ENCODE data around the gene DXO.
"Not testable (repeated sequence)": the region's sequence is repeated elsewhere in the genome, so short reads cannot be mapped to it uniquely, and the experiment has no call there.

The DXO gene

DNA sequence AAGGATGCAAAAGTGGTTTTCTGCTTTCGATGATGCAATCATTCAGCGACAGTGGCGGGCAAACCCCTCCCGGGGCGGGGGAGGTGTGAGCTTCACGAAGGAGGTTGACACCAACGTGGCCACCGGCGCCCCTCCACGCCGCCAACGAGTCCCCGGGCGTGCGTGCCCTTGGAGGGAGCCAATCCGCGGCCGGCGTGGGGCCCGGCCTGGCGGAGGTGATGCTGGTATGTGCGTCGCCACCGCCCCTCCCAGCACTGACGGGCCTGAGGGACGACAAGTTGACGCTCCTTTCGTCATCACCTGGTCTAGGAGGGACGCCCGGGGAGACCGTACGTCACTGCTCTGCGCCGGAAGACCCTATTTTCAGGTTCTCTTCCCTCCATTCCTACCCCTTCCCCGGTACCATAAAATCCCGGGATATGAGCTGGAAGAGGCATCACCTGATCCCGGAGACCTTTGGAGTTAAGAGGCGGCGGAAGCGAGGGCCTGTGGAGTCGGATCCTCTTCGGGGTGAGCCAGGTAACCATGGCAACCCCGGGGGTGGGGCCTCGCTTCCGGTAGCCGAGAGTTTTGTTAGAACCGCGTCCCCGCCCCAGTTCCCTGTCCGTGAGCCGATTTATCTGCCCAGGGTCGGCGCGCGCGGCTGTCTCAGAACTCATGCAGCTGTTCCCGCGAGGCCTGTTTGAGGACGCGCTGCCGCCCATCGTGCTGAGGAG, at the start of gene DXO:
TSS of gene DXO (minus strand) at position 146 of the 716 bp plus-strand sequence. CDS start 463 bp downstream, outside the sequence.
- peak; percentile 86 for DNase-seq

DNA sequence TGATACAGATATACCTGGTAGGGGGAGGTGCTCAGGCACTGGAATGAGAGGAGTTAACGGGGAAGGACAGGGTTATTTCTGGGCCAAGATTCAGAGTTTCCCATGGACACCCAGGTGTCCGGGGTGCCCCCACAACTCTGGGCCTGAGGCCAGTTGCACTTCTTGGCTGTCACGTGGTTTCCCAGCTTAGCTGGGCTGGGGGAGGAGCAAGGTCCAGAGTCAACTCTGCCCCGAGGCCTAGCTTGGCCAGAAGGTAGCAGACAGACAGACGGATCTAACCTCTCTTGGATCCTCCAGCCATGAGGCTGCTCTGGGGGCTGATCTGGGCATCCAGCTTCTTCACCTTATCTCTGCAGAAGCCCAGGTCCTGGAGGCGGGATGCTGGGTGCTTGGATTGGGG, 42.6 kb upstream of the DXO start, which contains the start of gene C4B:
TSS of gene C4B (plus strand) at position 249 of the 400 bp plus-strand sequence. CDS start at position 300, 51 bp downstream.
- DNase-seq: not testable (repeated sequence)

GRCh38 chr6:32013738-32014137, 41.8 kb upstream of the DXO start:
- not testable (repeated sequence) for DNase-seq

GRCh38 chr6:32012941-32013617, 41.1 kb upstream of the DXO start:
- not testable (repeated sequence) for DNase-seq

- not testable (repeated sequence) for DNase-seq
Measured at GRCh38 chr6:32010856-32011530, 39.1 kb upstream of the DXO start.

GRCh38 chr6:32009537-32009936, 37.6 kb upstream of the DXO start:
- DNase-seq: not testable (repeated sequence)

DNA sequence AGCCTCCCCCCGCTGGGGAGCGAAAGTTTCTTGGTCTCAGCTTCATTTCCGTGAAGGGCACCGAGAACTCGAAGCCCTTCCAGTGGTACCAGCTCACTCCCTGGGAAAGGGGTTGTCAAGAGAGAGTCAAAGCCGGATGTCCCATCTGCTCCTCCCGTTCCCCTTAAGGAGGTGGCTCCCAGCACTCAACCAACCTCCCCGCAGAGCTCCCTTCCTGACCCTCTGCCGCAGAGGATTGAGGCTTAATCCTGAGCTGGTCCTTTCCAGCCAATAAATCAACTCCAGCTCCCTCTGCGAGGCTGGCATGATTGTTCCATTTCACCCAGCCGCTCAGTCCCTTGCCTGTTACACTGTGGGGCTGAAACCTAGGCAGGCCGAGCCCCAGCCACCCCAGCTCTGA, 36.7 kb upstream of the DXO start:
- DNase-seq: not testable (repeated sequence)

DNA sequence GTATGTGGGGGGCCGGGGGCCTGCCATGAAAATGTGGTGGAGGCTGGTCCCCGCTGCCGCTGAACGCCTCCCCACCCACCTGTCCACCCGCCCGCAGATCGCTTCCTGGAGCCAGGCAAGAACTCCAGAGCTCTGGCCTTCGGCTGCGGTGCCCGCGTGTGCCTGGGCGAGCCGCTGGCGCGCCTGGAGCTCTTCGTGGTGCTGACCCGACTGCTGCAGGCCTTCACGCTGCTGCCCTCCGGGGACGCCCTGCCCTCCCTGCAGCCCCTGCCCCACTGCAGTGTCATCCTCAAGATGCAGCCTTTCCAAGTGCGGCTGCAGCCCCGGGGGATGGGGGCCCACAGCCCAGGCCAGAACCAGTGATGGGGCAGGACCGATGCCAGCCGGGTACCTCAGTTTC, 36.1 kb upstream of the DXO start:
- DNase-seq: not testable (repeated sequence)

- DNase-seq: not testable (repeated sequence)
Measured at GRCh38 chr6:32007086-32007485, 35.1 kb upstream of the DXO start.

DNA sequence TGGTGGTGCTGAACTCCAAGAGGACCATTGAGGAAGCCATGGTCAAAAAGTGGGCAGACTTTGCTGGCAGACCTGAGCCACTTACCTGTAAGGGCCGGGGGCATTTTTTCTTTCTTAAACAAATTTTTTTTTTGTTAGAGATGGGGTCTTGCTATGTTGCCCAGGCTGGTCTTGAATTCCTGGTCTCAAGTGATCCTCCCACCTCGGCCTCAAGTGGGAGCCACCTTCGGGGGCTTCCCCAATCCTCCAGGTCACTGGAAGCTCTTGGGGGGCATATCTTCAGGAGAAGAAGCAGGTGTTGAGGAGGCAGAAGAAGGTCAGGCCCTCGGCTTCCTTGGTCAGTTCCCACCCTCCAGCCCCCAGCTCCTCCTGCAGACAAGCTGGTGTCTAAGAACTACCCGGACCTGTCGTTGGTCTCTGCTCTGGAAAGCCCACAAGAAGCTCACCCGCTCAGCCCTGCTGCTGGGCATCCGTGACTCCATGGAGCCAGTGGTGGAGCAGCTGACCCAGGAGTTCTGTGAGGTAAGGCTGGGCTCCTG, 34.1 kb upstream of the DXO start:
- not testable (repeated sequence) for DNase-seq

GRCh38 chr6:32005538-32005880, 33.6 kb upstream of the DXO start:
- DNase-seq: not testable (repeated sequence)

GRCh38 chr6:32004864-32005537, 33.1 kb upstream of the DXO start:
- not testable (repeated sequence) for DNase-seq

DNA sequence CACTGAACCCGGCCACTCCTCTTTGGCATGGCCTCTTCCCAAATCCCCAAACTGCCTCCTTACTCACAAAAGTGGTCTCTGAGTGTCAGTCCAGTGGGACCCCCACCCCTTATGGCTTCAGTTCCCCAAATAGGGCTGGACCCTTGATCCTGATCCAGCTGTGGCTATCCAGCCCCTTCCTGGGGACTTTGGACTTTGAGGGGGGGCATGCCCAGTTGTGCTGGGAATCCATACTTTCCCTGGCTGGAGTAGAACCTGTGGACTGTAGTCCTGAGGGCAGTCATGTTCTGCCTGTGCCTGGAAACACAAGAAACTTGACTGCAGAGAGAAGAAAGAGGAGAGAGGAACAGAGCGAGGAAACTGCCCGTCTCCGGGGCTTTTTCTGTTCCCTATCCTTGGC, 32.5 kb upstream of the DXO start:
- DNase-seq: not testable (repeated sequence)

DNA sequence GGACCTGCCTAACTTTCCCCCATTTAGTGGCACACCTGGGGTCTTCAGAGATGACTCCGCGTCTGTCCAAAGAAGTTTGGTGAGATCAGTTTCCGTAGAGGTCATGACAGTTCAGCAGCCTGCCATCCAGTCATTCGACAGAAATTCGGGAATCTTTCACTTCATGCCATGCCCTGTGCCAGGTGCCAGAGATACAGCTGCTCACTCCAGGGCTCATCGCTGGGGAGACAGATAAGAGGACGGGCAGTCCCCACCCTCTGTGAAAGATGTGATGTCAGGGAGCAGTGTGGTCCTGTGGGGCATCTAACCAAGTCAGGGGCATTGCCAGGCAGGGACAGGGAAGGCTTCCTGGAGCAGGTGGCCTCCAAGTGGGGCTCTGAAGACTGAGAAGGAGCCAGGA, 31.4 kb upstream of the DXO start:
- DNase-seq: not testable (repeated sequence)

DNA sequence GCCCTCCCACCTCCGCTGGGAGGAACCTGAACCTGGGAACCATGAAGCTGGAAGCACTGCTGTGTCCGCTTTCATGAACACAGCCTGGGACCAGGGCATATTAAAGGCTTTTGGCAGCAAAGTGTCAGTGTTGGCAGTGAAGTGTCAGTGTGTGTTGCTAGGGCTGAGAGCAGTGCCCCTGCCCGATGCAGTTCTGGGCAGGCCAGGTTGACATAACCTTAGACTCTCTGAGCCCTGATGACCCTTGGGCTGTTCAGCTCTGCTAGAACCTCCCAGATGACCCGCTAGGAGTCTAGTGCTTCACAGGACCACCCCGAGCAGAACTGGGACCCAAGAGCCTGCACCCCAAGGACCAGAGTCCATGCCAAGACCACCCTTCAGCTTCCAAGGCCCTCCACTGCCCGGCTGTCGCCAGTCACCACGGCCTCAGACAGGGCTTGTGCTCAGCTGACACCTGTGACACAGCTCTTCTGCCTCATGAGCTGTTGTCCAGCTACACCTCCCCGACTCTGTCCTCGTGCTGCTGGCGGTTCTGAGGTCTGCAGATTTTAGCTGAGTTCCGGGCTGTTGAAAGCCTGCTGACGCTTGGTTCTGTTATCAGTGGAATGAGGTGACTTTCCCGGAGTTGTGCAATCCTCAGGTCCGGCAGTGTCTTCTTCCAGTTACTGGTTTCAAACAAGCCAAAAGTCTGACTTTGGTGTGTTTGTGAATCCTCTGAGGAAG, 30.8 kb upstream of the DXO start:
- DNase-seq: not testable (repeated sequence)

DNA sequence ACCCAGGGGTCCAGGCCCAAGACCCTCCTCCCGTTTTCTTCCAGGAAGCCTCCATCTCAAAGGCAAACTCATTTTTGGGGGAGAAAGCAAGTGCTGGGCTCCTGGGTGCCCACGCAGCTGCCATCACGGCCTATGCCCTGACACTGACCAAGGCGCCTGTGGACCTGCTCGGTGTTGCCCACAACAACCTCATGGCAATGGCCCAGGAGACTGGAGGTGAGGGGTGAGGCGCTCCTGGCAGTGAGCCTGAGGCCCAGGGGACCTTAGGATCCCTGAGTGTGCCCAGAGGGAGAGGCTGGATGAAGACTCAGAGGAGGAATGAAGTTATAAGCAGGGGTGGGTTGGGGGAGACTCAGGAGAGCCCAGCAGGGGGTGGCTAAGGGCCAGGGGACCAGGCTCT, 24.4 kb upstream of the DXO start:
- not testable (repeated sequence) for DNase-seq

DNA sequence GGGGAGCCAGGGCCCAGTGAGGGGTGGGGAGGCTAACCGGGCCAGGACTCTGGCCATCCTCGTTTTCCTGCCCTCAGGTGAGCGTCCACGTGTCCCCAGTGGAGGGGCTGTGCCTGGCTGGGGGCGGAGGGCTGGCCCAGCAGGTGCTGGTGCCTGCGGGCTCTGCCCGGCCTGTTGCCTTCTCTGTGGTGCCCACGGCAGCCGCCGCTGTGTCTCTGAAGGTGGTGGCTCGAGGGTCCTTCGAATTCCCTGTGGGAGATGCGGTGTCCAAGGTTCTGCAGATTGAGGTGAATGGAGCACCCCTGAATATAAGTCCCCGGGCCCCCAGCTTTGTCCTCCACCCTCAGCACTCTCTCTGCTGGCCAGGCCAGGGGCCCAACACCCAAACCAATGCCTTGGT, 22.5 kb upstream of the DXO start:
- DNase-seq: not testable (repeated sequence)

DNA sequence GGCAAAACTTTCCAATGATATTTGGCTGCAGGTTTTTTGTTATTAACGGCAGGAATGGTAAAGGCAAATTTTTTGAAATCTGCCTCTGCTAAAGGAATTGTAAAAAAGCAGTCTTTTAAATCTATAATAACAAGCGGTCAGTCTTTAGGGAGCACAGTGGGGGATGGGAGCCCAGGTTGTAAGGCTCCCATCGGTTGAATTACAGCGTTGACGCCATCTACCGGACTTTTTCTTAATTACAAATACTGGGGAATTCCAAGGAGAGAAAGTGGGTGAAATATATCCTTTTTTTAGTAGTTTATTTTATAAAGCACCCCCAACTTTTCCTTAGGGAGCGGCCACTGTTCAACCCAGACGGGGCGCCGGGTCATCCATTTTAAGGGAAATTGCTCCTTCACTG, 17.4 kb upstream of the DXO start:
- not testable (repeated sequence) for DNase-seq

DNA sequence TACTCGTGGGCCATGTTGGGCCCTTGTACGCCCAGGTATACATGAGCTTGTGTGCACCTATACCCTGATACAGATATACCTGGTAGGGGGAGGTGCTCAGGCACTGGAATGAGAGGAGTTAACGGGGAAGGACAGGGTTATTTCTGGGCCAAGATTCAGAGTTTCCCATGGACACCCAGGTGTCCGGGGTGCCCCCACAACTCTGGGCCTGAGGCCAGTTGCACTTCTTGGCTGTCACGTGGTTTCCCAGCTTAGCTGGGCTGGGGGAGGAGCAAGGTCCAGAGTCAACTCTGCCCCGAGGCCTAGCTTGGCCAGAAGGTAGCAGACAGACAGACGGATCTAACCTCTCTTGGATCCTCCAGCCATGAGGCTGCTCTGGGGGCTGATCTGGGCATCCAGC, 9.8 kb upstream of the DXO start, which contains the start of gene C4A:
TSS of gene C4A (plus strand) at position 314 of the 400 bp plus-strand sequence. CDS start at position 365, 51 bp downstream.
- not testable (repeated sequence) for DNase-seq

DNA sequence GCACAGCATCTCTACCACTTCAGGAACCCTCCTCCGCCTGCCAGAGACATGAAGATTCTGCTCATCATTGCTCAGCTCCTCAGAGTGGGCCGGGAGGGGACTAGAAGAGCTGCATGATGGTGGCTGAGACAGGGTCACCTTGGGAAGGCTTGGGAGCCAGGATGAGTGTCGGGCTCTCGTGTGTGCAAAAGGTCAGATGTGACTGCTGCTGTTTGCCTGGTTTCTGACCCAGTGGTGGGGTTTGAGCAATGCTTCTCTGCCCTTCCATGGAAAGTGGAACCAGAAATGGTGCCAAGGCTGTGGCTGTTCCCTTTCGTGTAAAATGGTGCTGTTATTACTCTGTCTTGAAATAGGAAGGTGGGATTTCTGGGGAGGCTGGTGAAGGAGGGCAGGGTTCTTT, 9.1 kb upstream of the DXO start:
- not testable (repeated sequence) for DNase-seq

GRCh38 chr6:31980195-31980876, 8.4 kb upstream of the DXO start:
- DNase-seq: not testable (repeated sequence)

Measured in kidney glomerular epithelial cell (primary cell).